Vagina (tissue), 2 donors: ENCODE data around the gene CX3CR1.

Experiments used
- POLR2A ChIP-seq, 2 donors: fragments of 450-650 bp; IDR thresholded peaks; one replicate each; pipeline ENCODE4 v1.6.1; 2017; ENCODE audit warnings: antibody characterized with exemption in 2 of 2, mild to moderate bottlenecking in 2 of 2, moderate library complexity in 2 of 2
- POLR2AphosphoS5 ChIP-seq, 2 donors: sonication (generic); formaldehyde crosslinking; IDR thresholded peaks; one replicate each; pipeline ENCODE4 v1.9.0; 2017; ENCODE audit warnings: antibody characterized with exemption in 2 of 2, mild to moderate bottlenecking in 2 of 2, low read depth in 1 of 2; ENCODE audit not compliant: insufficient read depth in 1 of 2
- TF ChIP-seq, protein P1 (sequence below), 3 experiments: fragments of 450-650 bp in 2 of 3; fragments of 200-600 bp in 1 of 3; sonication (generic) in 1 of 3; IDR thresholded peaks; one replicate each; pipeline ENCODE4 v1.5.1; 2017 to 2019; ENCODE audit warnings: antibody characterized with exemption in 3 of 3, mild to moderate bottlenecking in 2 of 3, moderate library complexity in 2 of 3

- TF ChIP-seq POLR2A (IDR thresholded peaks at IDR 0.05) = no peak
- TF ChIP-seq, protein P1, sequence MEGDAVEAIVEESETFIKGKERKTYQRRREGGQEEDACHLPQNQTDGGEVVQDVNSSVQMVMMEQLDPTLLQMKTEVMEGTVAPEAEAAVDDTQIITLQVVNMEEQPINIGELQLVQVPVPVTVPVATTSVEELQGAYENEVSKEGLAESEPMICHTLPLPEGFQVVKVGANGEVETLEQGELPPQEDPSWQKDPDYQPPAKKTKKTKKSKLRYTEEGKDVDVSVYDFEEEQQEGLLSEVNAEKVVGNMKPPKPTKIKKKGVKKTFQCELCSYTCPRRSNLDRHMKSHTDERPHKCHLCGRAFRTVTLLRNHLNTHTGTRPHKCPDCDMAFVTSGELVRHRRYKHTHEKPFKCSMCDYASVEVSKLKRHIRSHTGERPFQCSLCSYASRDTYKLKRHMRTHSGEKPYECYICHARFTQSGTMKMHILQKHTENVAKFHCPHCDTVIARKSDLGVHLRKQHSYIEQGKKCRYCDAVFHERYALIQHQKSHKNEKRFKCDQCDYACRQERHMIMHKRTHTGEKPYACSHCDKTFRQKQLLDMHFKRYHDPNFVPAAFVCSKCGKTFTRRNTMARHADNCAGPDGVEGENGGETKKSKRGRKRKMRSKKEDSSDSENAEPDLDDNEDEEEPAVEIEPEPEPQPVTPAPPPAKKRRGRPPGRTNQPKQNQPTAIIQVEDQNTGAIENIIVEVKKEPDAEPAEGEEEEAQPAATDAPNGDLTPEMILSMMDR (IDR thresholded peaks at IDR 0.05) = no peak
- no peak for TF ChIP-seq POLR2AphosphoS5 (IDR thresholded peaks at IDR 0.05; ENCODE audit: insufficient read depth in 1 of 2, low read depth in 1 of 2)
These were observed 6.9 kb upstream of the CX3CR1 start for GRCh38 chr3:39286771-39287170.
